Suppressor macrophage treated with lipopolysaccharide for 1 hour (primary cell): ENCODE measurements around the gene STEAP1.
A peak's percentile ranks its signal among the peaks of the same experiment; 100 is the strongest.
"Not testable (repeated sequence)": the region's sequence is repeated elsewhere in the genome, so short reads cannot be mapped to it uniquely, and the experiment has no call there.

Source experiments
- DNase-seq, 3 donors: peaks; one replicate each; pipeline ENCODE4 v3.0.0-alpha.2; 2020 to 2022

STEAP1 gene

DNA sequence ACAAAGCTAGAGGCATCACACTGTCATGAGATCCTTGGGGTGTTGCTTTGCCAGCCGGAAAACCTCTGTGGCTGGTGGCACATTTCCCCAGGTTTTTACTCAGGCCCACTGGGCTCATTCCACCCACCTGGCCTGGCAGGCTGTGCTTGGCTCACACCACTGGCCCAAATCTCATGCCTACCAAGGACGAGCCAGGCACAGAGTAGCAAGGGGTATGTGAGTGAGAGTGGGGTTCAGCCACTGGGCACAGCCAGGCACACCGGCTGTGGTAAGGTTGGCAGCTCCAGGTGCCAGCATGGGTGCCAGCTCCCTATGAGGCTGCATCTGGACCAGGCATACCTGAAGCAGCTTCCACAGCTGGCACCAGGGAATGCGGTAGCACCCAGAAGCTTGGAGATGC lies 21.4 kb downstream of the STEAP1 start:
- no peak for DNase-seq

DNA sequence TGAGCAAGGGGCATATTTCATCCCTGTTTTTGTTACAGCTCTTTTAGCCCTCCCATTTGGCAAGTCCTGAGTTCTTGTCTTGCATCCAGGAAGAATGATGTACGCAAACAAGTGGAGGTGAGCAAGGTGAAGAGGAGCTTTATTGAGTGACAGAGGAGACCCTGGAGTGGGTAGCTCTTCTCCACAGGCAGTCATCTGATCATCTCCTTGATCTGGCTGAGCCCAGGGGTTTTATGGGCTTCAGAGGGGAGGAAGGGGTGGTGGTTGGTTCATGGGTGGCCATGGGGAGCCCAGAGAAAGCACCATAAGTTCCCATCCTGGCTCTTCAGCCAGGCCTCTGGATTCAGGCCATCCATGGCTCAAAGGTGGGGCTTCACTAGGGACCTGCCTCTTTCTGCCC lies 21.9 kb downstream of the STEAP1 start:
- DNase-seq, result no peak

DNA sequence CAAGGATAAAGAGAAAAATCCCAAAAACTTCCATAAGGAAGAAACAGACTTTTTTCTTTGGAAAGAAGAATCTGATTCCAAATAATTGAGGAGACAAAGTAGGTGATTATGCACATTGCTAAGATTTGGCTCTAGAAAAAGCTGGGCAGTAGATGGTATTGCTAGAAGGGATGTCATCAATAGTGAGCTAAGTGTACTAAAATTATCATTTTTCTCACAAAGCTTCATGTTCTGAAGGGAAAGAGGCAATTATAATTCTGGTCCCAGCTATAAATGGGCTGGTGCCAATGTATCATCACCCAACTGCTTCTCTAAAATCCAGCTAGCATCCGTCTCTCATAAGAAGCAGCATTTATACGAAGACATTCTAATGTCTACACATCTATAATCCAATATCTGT lies 23.9 kb downstream of the STEAP1 start:
- DNase-seq, result no peak

DNA sequence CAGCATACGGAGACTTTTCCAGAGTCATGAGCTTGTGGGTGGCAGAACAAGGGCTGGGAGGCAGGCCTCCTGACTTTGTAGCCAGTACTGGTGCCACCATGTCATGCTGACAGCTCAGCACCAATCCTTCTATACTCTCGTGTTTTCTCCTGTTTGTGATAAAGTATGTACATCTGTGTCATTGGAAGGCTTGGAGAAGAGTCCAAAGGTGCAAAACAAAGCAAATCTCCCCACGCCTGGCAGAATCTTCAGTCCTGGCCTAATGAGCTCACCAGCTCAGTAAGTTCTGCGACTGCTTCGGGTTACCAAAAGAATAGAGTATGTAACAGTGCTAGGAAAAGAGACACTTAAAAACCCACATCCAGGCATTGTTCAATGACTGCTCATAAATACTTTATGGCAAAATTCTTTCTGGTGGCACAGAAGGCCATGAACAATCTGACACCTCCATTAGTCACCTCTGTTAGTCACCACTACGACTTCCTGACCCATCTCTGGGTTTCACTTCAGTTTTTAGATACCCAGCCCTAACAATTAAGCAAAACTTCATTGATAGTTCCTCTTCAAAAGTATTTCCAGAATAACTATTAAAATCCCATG lies 24.5 kb downstream of the STEAP1 start:
- peak; percentile 77 to 90 (median 90) for DNase-seq

DNA sequence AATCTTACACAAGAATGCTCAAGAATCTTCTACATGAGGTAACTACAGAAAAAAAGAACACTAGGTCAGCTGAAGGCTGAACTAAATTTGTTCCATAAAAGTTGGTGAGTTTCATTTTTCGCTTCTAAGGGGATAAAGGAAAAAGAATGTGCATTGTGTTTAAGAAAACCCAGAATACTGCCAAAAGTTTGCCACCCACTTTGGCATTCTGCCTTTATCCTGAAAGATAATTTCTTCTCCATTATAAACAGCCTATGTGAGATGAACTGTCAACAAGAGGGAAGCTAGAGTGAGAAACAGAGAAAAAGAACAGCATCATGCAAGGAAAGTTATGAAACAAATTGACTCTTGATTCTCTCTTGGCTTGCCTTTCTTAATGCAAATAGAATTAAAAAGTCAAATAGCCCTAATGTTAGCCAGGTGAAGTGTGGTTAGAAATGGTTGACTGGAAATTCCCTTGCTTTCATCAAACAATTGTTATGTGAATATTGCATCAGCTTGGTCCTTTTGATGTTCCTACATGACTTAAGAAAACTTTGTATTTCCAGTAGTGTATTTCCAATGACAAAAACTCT lies 25.8 kb downstream of the STEAP1 start:
- peak in 2 of 3 donors; percentile 14 to 22 for DNase-seq

DNA sequence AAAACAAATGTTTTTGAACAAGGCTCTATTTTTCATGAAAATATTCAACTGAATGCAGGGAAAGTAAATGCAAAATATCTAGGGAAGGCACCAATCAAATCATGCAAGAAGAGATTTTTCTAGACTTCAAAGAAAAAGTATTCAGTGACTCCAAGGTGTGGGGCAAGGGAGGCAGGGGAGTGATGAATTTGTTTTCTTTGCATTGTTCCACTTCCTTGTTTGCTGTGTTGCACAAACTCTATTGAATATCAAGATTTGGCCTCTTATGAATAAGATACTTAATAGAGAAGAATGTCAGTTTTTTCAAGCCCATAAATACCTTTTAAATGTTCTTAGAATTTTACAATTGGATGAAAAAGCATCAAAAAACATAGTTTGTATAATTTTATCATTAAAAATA lies 26.4 kb downstream of the STEAP1 start:
- peak in 1 of 3 donors; percentile 17 for DNase-seq

DNA sequence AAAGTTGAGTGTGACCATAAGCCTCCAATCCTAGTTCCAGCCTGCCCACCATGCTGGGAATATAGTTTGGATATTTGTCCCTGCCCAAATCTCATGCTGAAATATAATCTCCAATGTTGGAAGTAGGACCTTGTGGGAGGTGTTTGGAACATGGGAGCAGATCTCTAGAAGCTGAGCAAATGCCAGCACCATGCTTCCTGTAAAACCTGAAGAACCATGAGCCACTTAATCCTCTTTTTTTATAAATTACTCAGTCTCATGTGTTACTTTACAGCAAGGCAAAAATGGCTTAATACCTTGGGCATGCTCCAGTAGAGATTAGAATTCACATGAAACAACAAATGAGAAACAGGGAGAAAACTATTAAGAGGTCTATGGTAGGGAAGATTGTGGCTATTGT lies 27.2 kb downstream of the STEAP1 start:
- DNase-seq, result no peak

DNA sequence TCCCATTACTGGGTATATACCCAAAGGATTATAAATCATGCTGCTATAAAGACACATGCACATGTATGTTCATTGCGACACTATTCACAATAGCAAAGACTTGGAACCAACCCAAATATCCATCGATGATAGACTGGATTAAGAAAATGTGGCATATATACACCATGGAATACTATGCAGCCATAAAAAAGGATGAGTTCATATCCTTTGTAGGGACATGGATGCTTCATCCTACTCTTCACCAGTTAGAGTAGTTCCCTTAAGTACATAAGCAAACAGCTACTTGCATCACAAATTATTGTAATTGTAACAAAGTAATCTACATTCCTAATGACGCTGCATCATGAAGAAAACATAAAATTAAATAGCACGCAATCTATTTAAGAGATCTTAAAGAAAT lies 32.0 kb downstream of the STEAP1 start:
- DNase-seq, result not testable (repeated sequence)

DNA sequence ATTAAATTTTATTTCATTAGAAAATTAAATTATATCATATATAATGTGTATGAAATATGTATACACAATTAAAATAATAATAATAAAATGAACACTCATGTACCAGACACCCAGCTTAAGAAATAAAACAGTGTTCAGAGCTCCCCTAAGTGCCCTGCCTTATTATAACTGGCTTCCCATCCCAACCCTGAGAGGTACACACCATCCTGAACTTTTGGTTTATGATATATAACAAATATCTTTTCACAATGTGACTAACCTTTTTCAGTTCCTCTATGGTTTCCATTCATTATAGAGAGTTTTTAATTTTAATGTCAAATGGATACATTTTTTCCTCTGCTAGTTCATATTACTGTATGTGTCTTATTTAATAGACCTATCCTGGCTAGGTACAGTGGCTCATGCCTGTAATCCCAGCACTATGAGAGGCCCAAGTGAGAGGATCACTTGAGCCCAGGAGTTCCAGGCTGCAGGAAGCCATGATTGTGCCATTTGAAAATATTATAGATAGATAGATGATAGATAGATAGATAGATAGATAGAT lies 33.3 kb downstream of the STEAP1 start:
- no peak for DNase-seq

DNA sequence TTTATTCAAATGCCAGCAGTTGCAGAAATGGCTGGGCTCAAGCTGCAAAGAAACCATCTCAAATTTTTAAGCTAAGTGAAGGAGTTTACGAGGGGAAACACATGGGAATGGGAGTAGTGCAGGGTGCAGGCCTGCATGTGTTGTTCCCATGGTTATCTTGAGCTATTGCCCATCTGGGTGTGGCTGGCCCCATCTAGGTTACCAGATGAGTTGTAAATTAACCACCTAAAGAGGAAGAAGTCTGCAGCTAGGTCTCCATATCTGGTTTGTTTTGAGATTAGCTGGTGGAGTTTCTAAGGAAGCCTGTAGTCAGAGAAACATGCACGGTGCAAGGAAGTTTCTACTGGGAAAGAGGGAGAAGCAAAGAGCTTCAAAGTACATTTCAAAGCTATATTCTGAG lies 34.0 kb downstream of the STEAP1 start:
- DNase-seq, result no peak

DNA sequence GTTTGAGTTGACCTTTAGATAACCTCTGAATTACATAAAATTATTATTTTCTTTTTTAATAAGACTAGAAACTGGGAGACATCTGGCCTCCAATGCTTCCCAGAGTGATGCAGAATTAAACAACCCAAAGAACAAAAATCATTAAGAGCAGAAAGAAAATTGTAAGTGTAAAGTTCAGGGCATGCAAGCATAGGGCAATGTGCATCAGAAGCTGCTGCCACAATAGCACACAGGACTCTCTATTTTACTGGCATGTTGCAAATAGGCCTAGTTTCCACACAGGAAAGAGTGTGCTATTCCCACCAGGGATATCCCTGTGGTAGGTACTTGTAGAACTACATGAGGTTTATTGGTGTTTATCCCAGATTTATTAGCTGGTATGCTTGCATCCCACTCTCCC lies 36.7 kb downstream of the STEAP1 start:
- DNase-seq, result no peak

DNA sequence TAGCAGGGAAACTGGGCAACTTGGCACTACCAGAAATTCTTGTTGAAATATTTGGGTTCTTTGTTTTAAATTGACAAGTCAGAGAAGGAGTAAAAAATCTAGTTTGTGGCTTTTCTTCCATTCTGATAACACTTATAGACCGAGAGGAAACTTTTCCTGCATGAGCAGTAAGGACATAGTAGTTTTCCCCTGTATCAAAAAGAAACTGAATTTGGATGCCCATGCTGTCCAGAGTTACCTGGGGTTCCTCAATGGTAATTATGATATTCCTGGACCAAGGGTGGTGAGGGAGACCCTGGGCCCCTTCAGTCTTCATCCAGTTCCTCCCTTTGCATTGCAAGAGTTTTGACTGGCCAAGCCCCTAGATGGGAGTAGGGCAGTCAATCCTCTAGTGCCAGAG lies 37.4 kb downstream of the STEAP1 start:
- DNase-seq, result no peak

DNA sequence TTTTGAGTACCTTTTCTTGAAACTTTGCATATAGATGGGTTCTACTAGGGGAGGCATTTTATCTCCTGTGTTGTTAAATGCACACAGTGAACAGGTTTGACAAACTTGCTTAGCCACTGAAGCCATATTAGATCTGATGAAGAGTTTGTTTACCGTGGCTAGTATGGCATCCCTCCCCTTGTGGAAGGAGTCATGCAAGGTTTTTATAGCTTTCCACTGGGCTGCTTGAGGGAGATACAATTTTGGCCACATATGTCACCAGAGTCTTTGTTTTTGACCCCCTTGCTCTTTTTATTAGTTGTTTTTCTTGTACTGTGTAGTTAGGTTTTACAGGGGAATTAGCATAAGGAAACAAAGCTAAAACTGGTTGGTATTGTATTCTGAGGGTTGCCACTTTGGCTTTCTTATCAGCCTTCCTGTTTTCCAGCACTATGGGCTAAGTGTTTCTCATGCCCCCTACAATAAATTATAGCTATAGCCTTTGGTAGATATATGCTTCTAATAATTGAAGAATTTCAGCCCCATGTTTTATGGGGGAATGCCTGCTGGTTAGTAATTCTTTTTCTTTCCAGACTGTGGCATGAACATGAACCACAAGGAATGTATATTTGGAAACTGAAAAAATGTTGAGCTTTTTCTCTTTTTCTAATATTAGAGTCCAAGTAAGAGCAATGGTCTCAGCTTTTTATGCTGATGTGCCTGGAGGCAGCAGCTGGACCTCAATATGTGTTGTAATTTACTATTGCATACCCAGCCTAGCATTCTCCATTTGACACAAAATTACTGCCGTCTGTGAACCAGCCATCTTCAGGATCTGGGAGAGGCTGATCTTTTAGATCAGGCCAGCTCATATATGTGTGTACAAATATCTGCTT lies 38.8 kb downstream of the STEAP1 start:
- no peak for DNase-seq

DNA sequence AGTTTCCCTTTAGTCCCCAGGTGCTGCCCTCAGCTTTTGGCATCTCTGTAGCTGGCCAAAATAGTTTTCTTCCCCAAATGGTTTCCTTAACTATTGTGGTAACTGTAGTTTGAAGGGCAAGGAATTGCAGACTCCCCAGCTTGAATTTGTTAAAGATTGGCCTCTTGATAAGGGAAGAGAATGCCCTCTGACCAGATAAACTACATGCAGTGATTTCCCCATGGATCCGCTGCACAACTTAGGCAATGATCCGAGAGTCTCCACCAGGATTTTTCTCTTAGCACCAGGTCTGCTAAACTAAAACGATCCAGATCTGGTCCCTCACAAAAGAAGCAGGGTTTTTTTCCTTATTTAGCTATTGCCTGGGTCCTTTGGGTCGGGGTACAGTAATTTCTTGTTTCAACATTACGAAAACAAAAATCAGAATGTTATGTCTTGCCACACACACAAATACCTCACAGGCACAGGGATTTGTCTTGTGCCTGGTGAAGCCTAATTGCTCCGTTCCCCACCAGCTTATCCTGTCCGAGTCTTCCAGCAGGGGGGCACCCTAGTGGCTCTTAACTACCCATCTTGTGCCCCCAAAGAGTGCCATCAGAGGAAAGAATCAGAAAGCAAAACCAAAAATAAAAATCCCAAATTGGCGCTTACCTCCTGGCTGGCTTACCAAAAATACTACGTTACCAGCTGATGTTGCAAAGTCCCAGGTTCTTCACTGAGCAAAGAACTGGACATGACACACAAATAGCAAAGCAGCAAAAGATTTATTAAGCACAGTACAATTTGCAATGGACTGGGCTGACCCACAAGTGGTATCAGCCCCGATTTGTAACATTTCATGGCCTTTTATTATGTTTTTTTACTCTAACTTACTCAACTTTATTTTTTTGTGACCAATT lies 40.9 kb downstream of the STEAP1 start:
- DNase-seq, result no peak

DNA sequence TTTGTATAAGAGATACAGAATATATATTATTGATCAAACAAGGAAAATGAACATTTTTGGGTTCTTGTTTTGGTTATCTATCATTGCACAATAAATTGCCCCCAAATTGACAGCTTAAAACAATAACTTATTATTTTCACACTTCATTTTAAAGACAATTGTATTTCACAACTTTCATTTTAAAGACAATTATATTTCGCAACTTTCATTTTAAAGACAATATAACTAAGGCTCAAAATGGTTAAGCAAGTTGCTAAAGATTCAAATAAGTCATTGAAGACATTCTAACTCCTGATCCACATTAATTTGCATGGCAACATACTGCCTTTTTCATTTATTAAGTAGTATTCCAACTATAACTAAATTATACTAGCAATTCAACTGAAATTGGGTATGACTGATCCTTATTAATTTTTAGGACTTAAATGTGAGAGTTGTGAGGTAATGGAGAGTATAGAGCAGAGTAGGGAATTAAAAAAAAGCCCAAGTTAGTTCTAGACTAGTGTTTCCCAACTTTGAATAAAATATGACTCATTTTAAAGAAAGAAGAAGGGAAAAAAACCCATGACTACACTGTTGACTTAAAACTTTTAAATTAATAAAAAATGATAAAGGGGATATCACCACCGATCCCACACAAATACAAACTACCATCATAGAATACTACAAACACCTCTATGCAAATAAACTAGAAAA lies 47.4 kb downstream of the STEAP1 start:
- DNase-seq, result peak in 2 of 3 donors; percentile 52 to 54

DNA sequence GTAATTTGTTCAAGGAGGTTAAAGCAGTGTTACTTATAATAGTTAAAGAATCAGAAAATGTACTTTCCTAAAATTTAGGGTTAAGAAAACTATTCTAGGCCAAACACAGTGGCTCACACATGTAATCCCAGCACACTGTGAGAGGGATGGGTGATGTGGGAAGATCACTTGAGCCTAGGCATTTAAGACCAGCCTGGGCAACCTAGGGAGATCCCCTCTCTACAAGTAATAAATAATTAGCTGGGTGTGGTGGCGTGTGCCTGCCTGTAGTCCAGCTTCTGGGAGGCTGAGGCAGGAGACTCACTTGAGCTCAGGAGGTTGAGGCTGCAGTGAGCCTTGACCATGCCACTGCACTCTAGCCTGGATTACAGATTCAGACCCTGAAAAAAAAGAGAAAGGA lies 53.7 kb downstream of the STEAP1 start:
- DNase-seq, result no peak

DNA sequence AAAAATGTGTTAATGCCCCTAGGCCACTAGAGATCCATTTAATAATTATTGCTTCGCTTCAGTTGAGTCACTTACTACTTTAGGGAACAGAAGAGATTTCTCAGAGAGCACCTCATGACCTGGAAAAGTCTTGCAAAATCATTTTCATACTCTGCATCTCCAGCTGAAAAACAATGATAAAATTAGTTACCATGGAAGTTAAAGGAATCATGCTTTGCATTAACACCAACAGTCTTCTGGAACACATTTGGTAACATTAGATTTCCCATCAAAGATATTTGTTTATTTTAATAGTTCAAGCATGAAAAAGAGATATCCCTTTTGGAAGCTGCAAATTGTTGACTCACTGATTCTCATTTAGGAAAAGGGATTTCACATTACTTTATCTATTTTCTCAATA lies 55.5 kb downstream of the STEAP1 start:
- no peak for DNase-seq

DNA sequence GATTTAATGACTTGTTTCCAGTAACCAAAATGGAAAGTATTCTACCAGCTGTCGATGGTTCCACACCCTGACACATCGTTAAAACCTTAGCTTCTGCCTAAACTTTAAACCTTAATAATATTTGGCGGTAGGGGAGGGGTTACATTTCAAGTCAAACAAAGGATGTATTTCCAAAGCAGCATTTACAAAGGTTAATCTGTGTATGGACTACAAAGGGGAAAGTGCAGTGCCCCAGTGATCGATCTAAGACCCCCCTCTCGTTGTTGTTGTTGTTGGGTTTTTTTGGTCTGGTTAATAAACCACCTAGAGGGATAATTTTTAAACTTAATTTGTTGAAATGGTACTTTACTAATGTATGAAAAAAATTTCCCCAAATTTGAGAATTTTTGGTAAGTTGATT lies 56.2 kb downstream of the STEAP1 start:
- no peak for DNase-seq

DNA sequence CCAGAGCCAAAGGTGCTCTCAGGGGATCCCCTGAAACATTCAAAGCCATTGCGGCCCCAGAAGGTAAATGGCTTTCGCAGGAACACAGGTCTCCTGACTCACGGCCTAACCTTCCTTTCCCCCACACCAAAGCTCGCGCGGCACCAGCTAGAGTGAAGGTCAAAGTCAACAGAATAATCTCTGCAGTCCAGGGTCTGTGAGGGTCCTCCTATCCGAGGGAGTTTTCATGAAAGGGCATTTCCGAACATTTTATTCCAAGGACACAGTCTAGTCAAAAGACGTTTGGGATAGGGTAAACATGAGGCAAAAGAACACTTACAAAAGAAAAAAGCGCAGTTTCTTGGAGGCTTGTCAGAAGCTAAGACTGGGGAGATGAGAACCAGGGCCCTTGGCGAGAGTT lies 56.7 kb downstream of the STEAP1 start:
- no peak for DNase-seq

DNA sequence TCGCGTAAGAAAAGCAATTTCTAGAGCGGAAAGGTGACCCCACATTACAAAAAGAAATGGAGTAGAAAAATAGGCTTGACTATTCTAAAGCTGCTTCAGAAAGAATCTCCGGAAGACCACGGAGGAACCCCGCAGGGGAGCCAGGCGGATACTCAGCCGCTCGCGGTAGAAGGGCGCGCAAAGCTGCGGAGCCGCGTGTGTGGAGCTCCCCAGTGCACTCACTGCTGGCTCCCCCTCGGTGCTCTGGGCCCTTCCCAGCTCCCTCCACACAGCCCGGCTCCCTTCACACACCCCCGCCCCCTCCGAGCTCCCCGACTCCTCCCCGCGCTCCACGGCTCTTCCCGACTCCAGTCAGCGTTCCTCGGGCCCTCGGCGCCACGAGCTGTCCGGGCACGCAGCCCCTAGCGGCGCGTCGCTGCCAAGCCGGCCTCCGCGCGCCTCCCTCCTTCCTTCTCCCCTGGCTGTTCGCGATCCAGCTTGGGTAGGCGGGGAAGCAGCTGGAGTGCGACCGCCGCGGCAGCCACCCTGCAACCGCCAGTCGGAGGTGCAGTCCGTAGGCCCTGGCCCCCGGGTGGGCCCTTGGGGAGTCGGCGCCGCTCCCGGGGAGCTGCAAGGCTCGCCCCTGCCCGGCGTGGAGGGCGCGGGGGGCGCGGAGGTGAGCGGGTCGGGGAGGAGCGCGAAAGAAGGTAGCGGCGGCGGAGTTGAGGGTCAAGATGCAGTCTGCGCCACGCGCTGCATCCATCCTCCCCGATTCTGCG lies 57.3 kb downstream of the STEAP1 start, which contains the start of gene STEAP2:
Gene STEAP2, plus strand, starts transcription at position 350 of the 758 bp plus-strand sequence. CDS start 13,343 bp downstream, outside the sequence.
- peak; percentile 55 to 86 (median 67) for DNase-seq

DNA sequence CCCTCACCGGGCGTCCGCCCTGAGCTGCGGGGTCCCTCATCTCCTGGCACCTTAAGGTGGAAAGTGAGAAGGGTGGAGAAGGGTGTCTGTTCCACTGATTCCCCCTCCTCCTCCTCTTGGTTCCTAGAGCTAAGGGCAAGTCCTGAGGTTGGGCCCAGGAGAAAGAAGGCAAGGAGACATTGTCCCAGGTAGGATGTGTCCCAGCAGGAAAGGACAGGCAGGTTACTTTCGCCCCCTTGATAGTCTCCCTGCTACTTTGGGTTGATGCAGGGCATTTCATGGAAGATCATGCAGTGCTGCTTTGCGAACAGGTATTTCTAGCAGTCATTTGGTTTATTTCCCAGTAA lies 57.9 kb downstream of the STEAP1 start:
- no peak for DNase-seq
